Astrocyte of the hippocampus (primary cell): ENCODE data around the gene NR6A1.
"Not testable (repeated sequence)": the region's sequence is repeated elsewhere in the genome, so short reads cannot be mapped to it uniquely, and the experiment has no call there.

Source experiments
- DNase-seq: peaks from one replicate; pipeline ENCODE4 v3.0.0; 2011; ENCODE audit warnings: low read depth, low spot score

NR6A1 gene

DNA sequence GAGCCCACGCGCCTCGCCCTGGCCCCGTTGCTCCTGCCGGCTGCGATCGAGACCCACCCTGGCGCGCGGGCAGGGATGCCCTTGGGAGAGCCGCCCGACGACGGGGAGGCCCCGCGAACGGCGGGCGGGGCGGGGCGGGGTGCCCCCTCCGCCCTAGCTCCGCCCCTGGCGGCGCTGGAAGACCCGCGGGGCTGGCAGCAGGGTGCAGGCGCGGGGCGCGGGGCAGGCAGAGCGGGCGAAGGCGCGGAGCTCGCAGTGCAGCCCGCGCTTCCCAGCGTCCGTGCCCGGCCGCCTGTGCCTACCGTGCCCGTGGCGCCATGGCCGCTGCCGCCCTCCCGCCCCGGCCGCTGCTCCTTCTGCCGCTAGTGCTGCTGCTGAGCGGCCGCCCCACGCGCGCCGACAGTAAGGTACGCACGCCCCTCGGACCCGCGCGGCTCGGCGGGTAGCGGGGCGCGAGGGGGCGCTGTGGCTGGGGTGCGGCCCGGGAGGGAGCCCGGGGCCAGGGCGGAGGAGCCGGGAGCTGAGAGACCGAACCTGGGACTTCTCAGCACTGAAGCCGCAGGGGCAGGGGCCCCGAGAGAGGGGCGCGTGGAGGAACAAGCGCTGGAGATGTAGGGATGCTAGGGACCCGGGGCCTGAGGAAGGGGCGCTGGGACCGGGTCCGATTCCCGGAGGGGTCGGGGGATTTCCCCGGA is 6.0 kb upstream of the NR6A1 start, which contains the start of gene OLFML2A:
OLFML2A (plus strand) TSS at position 180 of the 695 bp plus-strand sequence; CDS start at position 318, 138 bp downstream.
- peak; percentile 84 for DNase-seq

DNA sequence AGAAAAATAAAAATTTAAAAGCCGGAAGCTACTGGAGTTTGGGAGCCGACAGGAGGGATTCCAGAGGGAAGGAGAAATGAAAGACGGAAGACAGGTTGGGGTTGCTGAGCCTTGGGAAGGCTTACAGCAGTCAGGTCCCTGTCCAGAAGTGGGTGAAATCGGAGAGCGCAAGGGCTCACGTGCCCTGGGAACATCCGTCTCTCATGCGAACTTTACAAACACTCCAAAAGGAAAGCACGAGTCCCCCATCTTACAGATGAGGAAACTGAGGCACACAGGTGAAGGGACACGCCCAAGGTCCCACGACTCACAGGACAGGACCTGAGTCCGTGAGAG is 5.5 kb upstream of the NR6A1 start:
- DNase-seq: no peak

DNA sequence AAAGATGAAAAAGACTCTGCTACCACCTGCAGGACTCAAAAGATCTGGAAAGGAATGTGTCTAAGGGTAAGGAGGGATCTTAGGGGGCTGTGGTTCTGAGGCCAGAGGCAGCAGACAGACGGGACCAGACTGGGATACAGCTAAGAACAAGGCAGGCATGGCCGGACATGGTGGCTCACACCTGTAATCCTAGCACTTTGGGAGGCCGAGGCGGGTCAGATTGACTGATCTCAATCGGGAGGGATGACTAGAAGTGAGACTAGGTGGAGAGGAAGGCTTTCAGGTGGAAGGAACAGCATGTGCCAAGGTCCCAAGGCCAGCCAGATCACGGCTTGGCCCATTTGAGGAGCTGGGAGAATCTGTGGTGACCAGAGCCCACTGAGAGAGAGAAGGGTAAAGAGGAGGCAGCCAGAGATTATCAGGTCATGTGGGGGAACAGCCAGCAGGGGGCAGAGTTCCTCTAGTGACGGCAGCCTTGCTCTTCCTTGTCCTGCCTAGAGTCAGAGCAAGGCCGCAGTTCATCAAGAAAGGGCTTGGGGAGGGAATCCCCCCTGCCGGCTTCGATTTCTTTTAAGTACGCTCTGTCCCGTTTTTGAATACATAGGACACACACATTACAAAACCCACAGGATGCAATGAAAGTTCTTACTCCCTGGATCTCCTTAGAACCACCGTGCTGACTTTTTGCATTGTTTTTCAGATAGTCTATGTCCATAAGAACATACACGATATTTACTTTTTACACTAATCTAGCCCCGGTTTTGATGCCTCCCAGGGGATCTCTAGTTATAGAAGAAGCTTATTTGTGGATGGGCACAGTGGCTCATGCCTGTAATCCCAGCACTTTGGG is 3.2 kb upstream of the NR6A1 start:
- DNase-seq: peak; percentile 90

DNA sequence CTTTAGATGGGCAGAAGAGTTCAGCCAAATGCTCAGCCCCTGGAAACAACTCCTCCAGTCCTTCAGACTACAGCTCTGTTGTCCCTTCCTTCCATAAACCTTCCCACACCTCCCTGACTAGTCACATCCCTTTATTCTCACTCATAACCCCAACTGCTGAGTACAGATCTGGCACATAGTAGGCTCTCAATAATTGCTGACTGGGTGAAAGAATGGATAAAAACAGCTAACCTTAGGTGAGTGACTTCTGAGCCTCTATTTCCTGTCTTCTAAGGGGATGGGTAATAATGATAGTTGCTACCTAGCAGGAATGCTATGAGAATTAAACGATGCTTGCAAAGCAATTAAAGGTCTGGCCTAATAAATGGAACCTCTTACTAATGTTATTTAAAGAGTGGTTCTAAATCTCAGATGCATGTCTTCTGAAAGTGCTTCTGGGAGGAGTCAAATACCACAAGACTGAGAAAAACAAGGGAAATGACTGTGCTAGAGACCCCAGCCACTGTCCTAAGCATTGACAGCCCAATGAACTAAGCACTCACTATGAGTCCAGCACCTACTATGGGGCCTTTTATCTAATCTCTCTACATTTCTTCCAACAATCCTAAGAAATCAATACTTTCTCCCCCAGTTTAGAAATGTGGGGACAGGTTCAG is 2.5 kb upstream of the NR6A1 start:
- DNase-seq: no peak

DNA sequence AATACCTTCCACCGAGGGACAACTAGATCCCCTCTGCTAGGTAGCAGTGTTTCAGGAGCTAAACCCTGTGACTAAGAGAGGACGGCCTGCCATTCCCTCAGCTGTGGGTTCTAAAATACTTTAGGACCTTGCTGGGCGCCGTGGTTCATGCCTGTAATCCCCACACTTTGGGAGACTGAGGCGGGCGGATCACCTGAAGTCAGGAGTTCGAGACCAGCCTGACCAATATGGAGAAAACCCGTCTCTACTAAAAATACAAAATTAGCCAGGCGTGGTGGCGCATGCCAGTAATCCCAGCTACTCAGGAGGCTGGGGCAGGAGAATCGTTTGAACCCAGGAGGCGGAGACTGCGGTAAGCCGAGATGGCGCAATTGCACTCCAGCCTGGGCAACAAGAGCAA is 1.8 kb upstream of the NR6A1 start:
- DNase-seq: not testable (repeated sequence)

DNA sequence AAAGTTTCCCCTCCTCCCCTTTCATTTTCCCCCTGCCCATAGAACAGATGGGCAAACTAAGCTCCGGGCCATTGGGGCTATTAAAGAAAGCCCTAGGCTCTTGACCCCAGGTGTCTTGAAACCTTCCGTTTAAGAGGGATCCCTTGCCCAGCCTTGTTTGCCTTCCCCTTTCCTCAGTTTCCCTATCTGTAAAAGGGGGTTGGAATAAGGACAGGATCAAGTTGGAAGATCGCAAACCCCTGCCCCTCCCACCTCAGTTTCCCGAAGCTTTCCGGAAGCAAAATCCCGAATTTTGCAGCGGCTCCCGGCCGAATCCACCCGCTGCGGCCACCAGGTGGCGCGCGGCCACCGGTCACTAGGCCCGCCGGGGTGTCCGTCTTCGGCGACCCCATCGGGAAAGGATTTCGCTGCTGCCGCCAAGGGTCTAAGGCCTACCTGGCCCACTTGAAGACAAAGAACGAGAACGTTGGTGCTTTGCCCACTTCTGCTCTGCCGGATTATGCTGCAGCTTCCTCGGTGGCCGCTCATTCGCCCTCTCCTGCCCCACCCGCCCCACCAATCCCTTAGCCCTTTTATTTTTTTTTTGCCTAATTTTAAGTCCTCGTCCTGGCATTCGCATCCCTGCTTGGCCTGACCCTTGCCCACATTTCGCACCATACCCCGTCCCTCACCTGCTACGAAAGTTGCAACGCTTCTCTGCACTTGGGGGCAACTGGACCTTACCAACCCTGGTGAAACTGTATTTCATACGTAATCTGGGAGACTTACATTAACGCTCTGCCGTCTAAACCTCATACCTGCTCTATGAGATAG is 962 bp upstream of the NR6A1 start:
- DNase-seq: peak; percentile 90

DNA sequence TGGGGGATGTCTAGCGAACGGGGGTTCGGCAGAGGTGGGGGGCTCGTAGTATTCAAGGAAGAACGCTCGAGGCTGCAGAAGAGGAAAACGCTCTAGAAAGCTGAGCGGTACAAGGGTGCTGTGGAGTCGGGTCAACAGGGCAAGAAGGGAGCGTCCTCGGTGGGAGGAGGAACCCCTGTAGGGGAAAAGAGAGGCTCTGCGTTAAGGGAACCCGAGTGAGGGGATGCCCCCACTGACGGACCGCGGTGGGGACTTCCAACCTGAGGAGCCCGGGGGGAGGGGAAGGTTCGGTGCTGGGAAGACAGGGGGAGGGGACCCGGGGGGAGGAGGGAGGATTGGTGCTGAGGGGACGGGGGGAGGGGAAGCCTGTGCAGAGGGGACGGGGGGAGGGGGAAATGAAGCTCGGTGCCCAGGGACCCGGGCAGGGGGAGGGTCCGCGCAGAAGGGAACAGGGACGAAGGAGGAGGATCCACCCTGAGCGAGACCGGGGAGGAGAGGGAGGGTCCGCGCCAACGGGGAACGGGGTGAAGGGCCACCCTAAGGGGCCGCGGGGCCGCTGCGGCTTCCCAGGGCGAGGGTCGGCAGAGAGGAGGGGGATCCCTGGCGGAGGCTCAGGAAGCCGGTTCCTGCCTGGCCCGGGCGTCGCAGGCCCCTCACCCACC is 621 bp downstream of the NR6A1 start:
- DNase-seq: no peak

DNA sequence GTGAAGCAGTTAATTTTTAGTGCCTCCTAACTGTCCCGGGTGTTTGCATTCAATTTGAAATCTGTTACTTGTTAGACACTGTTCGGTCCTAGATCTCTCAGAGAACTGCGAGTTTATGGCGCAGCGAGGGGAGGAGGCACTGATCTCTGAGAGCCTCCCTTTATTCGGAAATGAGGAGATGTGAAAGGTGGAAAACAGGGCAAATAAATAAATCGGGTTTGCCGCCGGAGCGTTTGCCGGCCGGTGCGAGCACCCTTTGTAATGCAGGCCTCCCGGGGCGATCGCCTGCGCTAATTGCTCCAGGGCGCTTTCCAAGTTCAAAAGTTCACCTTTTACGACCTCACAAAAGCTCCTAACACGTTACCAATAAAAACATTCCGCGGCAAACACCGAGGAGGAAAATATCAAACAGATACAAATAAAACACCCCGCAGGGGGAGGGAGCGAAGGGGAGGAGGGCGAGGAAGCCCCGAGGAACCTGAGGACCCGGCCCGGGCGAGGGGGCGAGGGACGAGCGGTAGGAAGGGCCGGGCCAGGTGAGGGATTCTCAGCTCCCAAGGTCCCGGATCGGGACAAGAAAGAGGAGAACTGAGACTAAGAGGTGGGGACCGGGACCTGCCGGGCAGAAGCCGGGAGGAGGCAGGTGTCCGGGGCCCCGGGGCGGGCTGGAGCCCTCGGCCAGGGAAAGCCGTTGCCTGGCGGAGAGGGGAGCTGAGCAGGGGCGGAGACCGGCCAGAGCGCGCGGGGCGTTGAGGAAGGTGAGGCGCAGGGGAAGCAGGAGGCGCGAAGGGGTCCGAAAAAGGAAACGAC is 1.4 kb downstream of the NR6A1 start:
- DNase-seq: peak; percentile 52

DNA sequence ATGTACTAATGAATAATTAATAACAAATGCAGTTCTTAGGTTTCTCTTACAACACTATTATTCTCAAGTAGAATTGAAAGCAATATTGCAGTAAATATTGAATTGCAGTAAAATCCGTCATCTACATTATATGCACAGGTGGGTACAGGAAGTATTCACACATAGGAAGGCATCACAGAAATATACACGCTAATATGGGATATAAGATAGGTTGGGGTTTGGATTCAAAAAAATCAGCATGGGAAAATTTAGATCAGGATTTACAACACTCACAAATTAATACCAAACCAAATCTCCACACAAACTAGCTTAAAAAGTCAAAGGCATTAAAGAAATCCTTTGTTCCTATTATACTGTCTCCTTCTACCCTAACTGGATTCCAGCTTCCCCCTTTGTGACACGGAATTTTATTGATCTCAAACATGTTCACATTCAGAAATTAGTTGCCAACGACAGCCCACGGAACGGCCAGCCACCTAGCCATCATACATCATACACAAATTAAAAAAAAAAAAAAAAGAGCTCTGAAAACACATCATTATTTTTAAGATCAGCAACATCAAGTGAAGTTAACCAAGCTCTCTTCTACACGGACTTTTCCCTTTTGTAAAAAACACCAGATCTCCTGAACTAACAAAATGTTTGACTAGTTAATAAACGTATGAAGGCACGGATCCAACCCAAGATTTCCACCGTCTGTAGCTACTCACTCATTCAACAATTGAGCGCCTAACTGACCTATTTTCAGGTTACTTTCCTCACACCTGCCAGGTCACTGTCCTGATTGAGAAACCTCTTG is 2.2 kb downstream of the NR6A1 start:
- no peak for DNase-seq

DNA sequence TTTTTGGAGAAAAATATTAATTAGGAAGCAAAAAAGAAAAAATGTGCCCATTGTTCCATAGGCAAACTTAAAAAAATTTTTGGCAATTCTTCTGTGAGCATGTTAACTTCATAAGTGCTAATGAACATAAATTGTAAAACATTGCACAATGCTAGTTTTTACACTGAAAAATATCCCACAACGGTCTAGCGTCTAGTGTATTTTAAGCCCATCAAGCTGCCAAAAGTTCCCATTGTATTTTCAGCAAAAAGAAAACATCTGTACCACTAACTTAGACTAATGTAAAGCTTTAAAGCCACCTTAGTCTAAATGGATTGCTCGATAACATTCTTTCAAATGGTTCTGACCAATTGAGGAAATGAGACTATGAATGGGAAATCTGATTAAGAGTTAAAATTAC is 2.8 kb downstream of the NR6A1 start:
- DNase-seq: no peak

DNA sequence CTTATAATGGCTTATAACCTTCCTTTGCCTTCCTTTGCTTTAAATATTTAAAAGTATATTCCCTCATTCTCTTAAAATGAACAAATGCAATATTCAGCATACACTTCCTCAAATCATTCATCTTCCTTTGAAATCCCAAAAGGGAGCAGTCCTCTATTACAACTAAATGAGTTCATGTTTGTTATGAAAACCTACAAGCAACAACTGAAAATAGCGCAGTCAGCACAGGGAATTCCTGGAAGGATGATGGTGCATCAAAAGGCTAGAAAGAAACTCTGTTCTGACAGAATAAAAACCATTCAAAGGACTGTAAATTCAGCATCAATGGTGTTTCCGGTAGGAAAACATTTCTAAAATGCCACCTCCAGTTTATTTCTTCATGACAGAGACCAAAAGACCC is 3.3 kb downstream of the NR6A1 start:
- DNase-seq: no peak

DNA sequence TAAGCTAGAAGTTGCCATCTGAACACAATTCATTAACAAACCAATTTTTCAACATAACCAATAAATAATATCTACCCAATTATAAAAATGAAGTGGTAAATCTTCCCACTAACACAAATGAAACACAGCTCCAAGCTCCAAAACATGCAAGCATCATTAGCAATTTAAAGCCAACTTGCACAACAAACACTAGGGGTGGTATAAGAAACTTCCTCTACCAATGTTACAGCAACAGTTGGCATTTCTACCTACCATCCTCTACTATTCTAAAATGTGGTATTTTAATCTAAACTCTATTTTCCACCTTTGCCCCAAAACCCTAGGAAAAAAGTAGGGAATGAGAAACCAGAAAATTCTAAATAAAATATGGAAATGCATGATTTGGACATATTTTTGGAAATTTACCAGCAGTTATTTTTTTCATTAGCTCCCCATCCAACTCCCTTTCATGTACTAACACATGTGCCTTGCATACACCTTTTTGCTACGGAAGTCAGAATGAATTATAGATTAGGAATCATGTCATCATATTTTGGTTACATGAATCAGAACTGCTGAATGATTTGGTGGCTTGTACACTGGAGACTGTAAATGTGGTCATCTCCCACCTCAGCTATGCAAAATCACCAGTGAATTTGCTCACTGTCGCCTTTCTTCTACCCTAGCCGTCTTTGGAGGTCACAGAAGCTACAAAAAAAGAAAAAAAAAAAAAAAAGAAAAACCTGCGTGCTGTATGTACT is 4.1 kb downstream of the NR6A1 start:
- no peak for DNase-seq

DNA sequence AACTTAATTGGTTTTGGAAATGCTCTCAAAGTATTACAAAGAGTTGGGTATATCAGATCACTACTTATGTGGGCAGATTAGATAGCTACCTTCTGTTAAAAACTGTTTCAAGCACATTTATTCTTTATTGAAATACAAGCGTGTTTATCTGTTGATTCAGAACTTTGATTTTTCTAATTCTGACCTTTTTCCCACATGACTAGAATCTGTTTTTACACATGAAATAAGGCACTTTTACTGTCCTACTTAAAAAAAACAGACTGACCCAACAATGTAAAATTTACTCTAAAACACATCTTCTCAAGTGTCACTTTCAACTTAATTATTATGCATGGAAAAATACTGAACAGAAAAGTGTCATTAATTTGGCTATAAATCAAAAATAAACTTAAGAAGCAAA is 4.8 kb downstream of the NR6A1 start:
- no peak for DNase-seq

DNA sequence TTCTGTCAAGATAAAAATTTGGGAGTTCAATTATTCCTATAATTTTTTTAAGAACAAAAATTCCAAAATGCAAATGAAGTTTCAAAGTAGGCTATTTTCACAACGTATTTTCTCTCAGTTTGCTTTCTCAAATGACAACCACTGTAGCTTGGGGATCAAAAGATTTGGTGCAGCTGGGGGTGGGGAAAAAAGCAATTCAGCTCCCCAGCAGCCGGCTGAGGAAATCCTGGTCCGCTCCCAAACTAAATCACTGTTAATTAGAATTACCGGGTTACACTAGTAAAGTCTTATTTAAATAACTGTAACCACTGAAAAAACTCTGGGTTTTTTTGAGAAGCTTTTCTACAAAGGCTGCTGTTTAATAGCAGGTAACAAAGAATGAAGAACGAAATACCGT is 5.7 kb downstream of the NR6A1 start:
- no peak for DNase-seq

DNA sequence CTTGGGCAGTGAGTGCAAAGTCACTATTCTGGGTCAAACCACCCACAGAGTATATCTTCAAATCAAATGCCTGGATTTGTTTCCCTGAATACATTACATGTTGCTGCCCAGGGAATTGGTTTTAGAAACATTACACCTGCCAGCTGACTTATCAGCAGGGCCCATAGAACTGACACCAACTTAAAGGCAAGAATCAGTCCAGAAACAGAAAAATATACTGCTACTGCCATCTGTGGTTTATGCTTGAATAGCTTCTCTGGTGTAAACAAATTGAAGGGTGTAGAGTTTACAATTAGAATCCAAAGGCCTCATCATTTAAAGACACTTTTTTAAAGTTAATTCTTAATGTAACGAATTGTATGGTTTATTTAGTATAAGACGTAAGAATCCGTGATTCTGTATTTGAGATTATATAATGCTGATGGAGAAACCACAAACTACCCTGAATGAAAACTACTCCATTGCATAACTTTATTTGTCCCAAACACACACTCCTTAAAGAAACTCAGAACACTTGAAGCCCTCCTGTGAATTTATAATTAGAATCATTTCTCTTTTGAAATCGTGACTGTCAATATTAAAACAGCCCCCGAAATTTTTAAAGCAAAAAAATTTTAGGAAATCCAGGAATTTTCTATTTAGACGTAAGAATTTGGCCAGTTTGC is 6.2 kb downstream of the NR6A1 start:
- DNase-seq: peak; percentile 23

DNA sequence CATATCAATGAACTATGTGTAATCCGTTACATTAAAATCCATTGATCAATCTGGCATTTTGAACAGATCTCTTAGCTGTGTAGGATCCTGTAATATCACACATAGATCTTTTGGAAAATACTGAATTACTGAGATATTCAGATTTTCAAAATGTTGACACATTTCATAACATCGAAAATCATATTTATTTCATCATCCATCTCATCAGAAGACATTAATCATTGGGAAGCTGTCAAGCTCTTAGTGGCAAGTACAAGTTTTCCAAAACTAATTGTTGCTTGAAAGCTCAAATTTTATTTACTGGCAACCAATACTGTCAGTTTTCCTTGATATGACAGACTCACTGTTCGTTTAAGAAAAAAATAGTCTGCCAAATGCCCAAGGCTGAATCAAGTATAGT is 8.5 kb downstream of the NR6A1 start:
- no peak for DNase-seq

DNA sequence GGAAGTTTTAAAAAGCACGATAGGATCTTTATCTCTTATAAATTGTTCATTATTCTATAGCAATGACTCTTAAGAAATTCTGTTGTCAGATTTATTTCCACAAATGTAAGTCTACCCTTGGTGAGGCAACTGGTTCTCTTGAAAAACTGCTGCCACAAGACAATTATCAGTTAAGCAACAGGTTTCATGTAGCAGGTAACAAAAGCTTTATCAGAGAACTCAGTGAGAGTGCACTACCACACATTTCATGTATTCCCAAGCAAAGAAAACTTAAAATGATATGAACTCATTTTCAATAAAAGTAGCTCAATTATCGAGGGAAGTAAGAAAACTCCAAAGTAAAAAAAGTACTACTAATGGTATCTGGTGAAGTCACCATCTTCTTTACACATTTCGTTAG is 9.4 kb downstream of the NR6A1 start:
- DNase-seq: no peak

DNA sequence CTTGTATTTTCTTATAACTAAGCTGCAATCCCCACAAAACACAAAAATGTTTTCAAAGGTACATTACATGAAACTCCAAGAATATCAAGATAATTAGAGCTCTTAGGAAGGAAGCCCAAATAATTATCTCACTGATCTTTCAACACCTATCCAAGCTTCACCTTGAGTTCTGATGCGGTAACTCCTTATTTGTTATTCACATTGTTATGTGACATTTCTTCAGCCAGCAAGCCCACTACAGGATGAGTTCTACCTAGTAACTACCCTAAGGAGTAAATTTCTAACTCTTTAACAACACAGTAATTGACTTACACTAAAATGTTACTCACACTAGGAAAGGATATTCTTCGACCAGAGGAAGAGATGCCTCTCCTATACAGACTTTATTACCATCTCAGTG is 9.9 kb downstream of the NR6A1 start:
- no peak for DNase-seq
